ENCODE measurements around the gene SPIC.

SPIC gene

DNA sequence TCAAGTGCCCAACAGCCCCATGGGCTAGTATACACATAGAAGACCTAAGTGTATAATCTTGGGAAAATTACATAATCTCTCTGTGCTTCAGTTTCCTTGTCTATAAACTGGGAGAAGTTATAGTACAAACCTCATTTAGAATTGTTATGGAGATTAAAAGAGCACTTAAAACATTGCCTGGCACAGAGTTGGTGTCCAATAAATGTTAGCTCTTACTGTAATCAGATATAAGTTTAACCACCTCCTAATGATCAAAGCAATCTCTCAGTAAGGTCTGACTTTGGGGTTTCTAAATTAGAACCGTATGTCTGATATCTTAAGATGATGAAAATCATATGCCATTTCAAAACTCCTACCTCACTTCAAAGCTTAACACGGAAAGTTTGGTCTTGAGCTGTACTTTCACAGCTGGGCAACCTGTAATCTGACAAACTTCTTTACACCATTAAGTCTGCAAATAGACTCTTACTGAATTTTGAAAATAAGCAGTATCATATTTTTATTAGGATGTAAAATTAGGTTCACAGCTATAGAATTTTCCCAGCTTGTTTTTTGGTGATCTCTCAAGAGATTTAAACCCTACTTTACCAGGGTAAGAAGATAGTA lies 61.0 kb downstream of the SPIC start:
- no peak for DNase-seq
